DOHH2 (cell line): Measurements from ENCODE around the gene ZMYND8.

ENCODE experiments used
- CTCF ChIP-seq: fragments of 200-600 bp; sonication (generic); IDR thresholded peaks from one replicate; pipeline ENCODE4 v1.5.1; 2014; ENCODE audit warnings: antibody characterized with exemption, mild to moderate bottlenecking, low read depth, low read length; ENCODE audit not compliant: poor library complexity, severe bottlenecking
- EZH2phosphoT487 ChIP-seq: fragments of 200-600 bp; sonication (generic); IDR thresholded peaks from 2 replicates; pipeline ENCODE4 v1.6.1; 2017; ENCODE audit warnings: borderline replicate concordance, mild to moderate bottlenecking, antibody characterized with exemption, low read length, moderate library complexity, mixed read lengths

- TF ChIP-seq CTCF (no peak), EZH2phosphoT487 (no peak)
Observed at GRCh38 chr20:47327711-47328110, 28.8 kb downstream of the ZMYND8 start.
